ENCODE results near the gene DGKG.

DNA sequence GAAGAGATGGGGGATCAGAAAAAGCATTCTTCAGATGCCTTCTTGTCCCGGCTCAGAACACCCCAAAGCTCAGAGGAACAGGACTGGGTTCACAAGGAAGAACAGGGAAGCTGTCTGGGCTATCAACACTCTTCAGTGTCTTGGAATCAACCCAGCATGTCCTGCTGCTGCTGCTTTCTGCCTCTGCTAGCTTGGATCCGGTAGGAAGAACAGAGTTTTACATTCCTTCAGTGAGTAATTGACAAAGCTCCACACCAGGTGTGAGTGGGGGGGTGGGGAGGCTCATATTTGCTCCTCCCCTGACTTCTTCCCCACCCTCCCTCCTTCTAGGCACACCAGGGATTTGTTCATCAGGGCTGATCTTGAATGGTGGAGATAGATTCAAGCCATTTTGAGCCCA, 240.1 kb downstream of the DGKG start:
- TF ChIP-seq, protein P1, sequence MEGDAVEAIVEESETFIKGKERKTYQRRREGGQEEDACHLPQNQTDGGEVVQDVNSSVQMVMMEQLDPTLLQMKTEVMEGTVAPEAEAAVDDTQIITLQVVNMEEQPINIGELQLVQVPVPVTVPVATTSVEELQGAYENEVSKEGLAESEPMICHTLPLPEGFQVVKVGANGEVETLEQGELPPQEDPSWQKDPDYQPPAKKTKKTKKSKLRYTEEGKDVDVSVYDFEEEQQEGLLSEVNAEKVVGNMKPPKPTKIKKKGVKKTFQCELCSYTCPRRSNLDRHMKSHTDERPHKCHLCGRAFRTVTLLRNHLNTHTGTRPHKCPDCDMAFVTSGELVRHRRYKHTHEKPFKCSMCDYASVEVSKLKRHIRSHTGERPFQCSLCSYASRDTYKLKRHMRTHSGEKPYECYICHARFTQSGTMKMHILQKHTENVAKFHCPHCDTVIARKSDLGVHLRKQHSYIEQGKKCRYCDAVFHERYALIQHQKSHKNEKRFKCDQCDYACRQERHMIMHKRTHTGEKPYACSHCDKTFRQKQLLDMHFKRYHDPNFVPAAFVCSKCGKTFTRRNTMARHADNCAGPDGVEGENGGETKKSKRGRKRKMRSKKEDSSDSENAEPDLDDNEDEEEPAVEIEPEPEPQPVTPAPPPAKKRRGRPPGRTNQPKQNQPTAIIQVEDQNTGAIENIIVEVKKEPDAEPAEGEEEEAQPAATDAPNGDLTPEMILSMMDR (optimal IDR thresholded peaks at IDR 0.05 in 1 of 3, IDR thresholded peaks at IDR 0.05 in 1 of 3, conservative IDR thresholded peaks at IDR 0.05 in 1 of 3; ENCODE audit: extremely low read depth in 1 of 3, insufficient read depth in 2 of 3, low read length in 3 of 3), result no peak
- TF ChIP-seq EZH2 (IDR thresholded peaks at IDR 0.05; ENCODE audit: low read length), result no peak

All from keratinocyte (primary cell).